PFSK-1 (cell line): Measurements from ENCODE around the gene PAPPA.

Source experiments
- POLR2AphosphoS5 ChIP-seq: IDR thresholded peaks from 2 replicates; pipeline ENCODE4 v1.6.1; 2012; ENCODE audit warnings: low read depth, mild to moderate bottlenecking, control low read depth, low read length, moderate library complexity
- REST ChIP-seq, 2 experiments: IDR thresholded peaks; 2 replicates each; pipeline versions ENCODE4 v1.6.1 to v1.8.0; 2011 to 2012; ENCODE audit warnings: low read depth in 2 of 2, low read length in 2 of 2, control low read depth in 1 of 2, inconsistent platforms in 1 of 2, mild to moderate bottlenecking in 1 of 2, moderate library complexity in 1 of 2; ENCODE audit not compliant: insufficient read depth in 1 of 2
- SIN3A ChIP-seq: IDR thresholded peaks from 2 replicates; pipeline ENCODE4 v1.6.1; 2012; ENCODE audit warnings: mild to moderate bottlenecking, low read length, moderate library complexity, borderline replicate concordance; ENCODE audit not compliant: insufficient read depth
- TAF1 ChIP-seq: IDR thresholded peaks from 2 replicates; pipeline ENCODE4 v1.6.1; 2012; ENCODE audit warnings: low read length, control low read depth, borderline replicate concordance; ENCODE audit not compliant: insufficient read depth

DNA sequence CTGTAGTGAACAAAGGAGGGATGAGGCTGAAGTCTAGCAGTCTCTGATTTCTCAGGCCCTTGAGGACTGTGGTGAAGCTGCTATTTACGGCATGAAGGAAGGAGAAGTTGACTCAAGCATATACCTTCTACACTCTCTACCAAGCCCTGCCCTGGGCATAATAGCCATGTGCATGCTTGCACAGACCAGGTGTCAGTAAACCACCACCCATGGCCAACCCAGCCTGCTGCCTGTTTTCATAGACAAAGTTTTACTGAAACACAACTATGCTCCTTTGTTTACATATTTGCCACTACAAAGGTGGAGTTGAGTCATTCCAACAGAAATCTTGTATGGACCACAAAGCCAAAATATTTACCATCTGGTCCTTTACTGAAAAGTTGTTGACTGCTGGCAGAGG, 126.9 kb downstream of the PAPPA start:
- no peak for TF ChIP-seq TAF1
- TF ChIP-seq POLR2AphosphoS5: no peak
- no peak for TF ChIP-seq REST (IDR thresholded peaks at IDR 0.05; ENCODE audit: insufficient read depth in 1 of 2, low read depth in 2 of 2, low read length in 2 of 2)
- no peak for TF ChIP-seq SIN3A
